VCaP (cell line): ENCODE data around the gene DCUN1D2.
"Not testable (repeated sequence)": the region's sequence is repeated elsewhere in the genome, so short reads cannot be mapped to it uniquely, and the experiment has no call there.

Experiments
- H3K27ac ChIP-seq: fragments of 450-650 bp; 2 replicates; pipeline ENCODE4 v1.5.1; 2017
- CTCF ChIP-seq: fragments of 450-650 bp; conservative IDR thresholded peaks from 2 replicates; pipeline ENCODE4 v1.5.1; 2017; ENCODE audit warnings: mild to moderate bottlenecking, moderate library complexity

DCUN1D2 gene

DNA sequence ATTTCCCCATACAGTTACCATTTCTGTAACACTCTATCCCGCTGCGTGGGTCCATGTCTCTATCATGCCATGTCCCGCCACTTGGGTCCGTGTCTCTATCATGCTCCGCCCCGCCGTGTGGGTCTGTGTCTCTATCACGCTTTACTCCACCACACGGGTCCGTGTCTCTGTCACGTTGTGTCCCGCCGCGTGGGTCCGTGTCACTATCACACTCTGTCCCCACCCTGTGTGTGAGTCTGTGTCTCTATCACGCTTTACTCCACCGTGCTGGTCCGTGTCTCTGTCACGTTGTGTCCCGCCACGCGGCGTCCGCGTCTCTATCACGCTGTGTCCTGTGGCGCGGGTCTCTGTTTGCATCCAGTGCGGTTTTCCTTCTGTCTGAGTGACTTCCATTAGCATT is 48.9 kb downstream of the DCUN1D2 start:
- H3K27ac ChIP-seq = no peak overlapping the region
- no peak for TF ChIP-seq CTCF

DNA sequence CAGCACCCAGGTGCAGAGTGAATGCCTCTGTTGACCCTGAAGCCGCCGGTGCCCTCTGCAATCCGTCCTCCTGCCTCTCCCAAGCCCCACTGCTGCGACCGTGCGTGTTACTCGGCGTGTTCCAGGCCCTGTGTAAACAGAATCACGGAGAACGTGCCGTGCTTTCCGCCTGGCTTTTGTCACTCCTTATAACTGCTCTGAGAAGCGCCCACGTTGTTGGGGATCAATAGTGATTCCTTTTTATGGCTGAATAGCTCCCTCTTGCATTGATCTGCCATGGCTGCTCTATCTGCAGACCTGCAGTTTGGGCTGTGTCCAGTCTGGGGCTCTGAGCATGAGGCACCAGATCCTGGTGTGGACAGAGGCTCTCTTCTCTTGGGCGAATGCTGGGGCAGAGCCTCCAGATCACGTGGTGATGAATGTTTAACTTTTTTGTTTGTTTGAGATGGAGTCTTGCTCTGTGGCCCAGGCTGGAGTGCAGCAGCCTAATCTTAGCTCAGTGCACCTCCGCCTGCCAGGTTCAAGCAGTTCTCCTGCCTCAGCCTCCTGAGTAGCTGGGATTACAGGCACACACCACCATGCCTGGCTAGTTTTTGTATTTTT is 53.0 kb downstream of the DCUN1D2 start:
- peak overlapping the region; percentile 39; the same call in 1 of the 2 replicates for H3K27ac ChIP-seq
- TF ChIP-seq CTCF = no peak

DNA sequence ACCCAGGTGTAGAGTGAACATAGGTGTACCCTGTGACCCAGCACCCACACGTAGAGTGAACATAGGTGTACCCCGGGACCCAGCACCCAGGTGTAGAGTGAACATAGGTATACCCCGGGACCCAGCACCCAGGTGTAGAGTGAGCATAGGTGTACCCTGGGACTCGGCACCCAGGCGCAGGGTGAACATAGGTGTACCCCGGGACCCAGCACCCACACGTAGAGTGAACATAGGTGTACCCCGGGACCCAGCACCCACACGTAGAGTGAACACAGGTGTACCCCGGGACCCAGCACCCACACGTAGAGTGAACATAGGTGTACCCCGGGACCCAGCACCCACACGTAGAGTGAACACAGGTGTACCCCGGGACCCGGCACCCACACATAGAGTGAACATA is 53.6 kb downstream of the DCUN1D2 start:
- not testable (repeated sequence) for H3K27ac ChIP-seq

- H3K27ac ChIP-seq = not testable (repeated sequence)
Measured at GRCh38 chr13:113435907-113436306, 54.6 kb downstream of the DCUN1D2 start.

- no peak overlapping the region for H3K27ac ChIP-seq
Measured at GRCh38 chr13:113433391-113433916, 57.1 kb downstream of the DCUN1D2 start.

DNA sequence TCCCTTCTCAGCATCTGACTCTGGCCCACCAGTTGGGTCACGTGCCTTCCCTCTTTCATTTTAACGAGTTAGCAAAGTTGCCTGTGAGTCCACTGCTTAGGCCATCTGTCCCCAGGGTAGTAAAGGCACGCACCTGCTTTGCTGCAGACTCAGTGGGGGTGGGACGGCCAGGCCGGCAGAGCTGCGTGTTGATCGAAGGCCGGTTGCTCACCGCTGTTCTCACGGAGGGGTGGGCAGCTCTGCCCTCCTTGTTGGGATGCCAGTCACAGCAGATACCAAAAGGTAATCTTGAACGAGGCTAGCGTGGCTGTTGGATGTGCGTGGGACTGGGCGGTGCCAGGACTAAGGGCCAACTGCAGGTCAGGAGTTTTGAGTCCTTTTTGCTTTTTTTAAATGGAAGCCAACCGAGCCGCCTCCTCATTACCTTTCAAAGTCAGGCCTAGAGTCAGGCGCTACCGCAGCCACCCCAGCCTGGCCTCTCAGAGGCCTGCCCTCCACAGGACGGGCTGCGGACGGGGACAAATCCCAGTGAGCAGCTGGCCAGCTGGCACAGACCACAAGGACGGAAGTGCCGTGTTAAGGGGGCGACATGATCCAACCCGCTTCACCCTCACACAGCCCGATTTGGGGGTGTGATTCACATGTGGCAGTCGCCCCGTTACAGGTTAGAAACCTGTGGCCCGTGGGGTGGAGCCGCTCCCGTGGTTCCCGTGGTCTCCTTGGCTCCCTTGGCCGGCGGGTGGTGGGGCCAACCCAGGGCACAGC is 57.8 kb downstream of the DCUN1D2 start:
- no peak for TF ChIP-seq CTCF
- H3K27ac ChIP-seq = no peak overlapping the region

More at GRCh38 chr13:113433391-113433916, 57.1 kb downstream of the DCUN1D2 start:
- no peak for TF ChIP-seq CTCF

- H3K27ac ChIP-seq = no peak overlapping the region
- TF ChIP-seq CTCF = no peak
Measured at GRCh38 chr13:113431171-113431570, 59.3 kb downstream of the DCUN1D2 start.

DNA sequence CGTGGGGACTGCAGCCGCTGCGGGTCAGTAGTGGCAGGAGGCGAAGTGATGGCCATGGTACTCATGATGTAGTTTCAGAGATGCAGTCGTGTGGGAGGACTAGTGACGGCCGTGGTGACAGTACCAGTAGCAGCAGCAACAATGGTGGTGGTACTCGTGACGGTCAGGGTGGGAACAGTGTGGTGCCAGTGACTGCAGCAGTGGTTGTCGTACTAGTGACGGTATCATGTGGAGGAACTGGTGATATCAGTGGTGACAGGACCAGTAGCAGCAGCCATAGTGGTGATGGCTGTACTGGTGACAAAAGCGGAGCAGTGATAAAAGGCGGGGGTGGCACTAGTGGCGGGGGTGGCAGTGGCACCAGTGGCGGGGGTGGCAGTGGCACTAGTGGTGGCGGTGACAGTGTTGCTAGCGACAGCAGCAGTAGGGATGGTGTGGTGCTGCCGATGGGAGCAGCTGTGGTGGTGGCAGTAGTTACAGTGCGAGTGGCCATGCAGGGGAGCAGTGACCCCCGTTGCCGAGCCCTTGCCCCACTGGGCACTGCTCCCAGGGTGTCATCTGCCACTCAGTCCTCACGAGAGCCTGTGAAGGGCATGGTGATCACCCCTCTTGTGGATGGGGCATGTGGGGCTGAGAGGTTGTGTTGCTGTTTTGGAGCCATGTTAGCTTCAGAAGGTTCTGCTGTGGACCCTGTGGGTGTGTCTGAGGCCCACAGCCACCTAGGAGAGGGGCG is 60.0 kb downstream of the DCUN1D2 start:
- no peak overlapping the region for H3K27ac ChIP-seq
- TF ChIP-seq CTCF = no peak
